ENCODE results near the gene FIZ1.
A peak's percentile ranks its signal among the peaks of the same experiment; 100 is the strongest.
"Not testable (repeated sequence)": the region's sequence is repeated elsewhere in the genome, so short reads cannot be mapped to it uniquely, and the experiment has no call there.

Gene FIZ1

GRCh38 chr19:55581823-55582223, 17.5 kb downstream of the FIZ1 start:
- no peak for DNase-seq
- no peaks in the 10 kb centered on the region for H3K27me3 Mint-ChIP-seq
- peaks cover 46% of the 10 kb centered on the region for H3K4me1 Mint-ChIP-seq
- H3K27ac Mint-ChIP-seq = no peak overlapping the region
- H3K9me3 Mint-ChIP-seq = no peaks in the 10 kb centered on the region
- ATAC-seq = no peak
- H3K4me3 Mint-ChIP-seq = no peak overlapping the region

GRCh38 chr19:55581145-55581822, 18.0 kb downstream of the FIZ1 start:
- Mint-ChIP-seq H3K27ac (peak overlapping the region; percentile 62 to 77), H3K27me3 (no peaks in the 10 kb centered on the region), H3K4me3 (peak overlapping the region; percentile 80 to 93), H3K4me1 (peaks cover 41% of the 10 kb centered on the region), H3K9me3 (no peaks in the 10 kb centered on the region)
- DNase-seq = no peak
- ATAC-seq = peak; percentile 49

GRCh38 chr19:55580628-55581144, 18.6 kb downstream of the FIZ1 start, which contains the start of gene ZNF579:
ZNF579 (minus strand) TSS chr19:55580848; CDS start chr19:55579639, 1,209 bp downstream.
- Mint-ChIP-seq H3K9me3 (no peaks in the 10 kb centered on the region), H3K4me1 (peaks cover 35% of the 10 kb centered on the region), H3K4me3 (peak within 1 kb of the TSS; percentile 80 to 93), H3K27me3 (no peaks in the 10 kb centered on the region), H3K27ac (peak within 1 kb of the TSS; percentile 77 to 93)
- peak; percentile 73 to 83 for DNase-seq
- ATAC-seq = peak; percentile 74

- Mint-ChIP-seq H3K27ac (peak overlapping the region; percentile 21 to 93), H3K4me1 (peaks cover 28% of the 10 kb centered on the region), H3K27me3 (no peaks in the 10 kb centered on the region), H3K4me3 (peak overlapping the region; percentile 80 to 93), H3K9me3 (no peaks in the 10 kb centered on the region)
- ATAC-seq = peak; percentile 13
- no peak for DNase-seq
Observed at GRCh38 chr19:55579766-55580621, 19.3 kb downstream of the FIZ1 start.

- peak; percentile 21 for ATAC-seq
- DNase-seq = no peak
- Mint-ChIP-seq H3K27me3 (no peaks in the 10 kb centered on the region), H3K4me3 (peak overlapping the region; percentile 80 to 93), H3K4me1 (peaks cover 22% of the 10 kb centered on the region), H3K27ac (no peak overlapping the region), H3K9me3 (no peaks in the 10 kb centered on the region)
Observed at GRCh38 chr19:55578761-55579747, 20.3 kb downstream of the FIZ1 start.

- Mint-ChIP-seq H3K27me3 (no peaks in the 10 kb centered on the region), H3K9me3 (no peaks in the 10 kb centered on the region), H3K4me3 (no peak overlapping the region), H3K27ac (no peak overlapping the region), H3K4me1 (peaks cover 22% of the 10 kb centered on the region)
- DNase-seq (no peak), ATAC-seq (peak; percentile 24)
Observed at GRCh38 chr19:55578031-55578760, 21.1 kb downstream of the FIZ1 start.

- Mint-ChIP-seq H3K27ac (no peak overlapping the region), H3K9me3 (no peaks in the 10 kb centered on the region), H3K27me3 (no peaks in the 10 kb centered on the region), H3K4me3 (no peak overlapping the region), H3K4me1 (peaks cover 16% of the 10 kb centered on the region)
- ATAC-seq = no peak
- DNase-seq = no peak
Observed at GRCh38 chr19:55576746-55577145, 22.6 kb downstream of the FIZ1 start.

- not testable (repeated sequence) for H3K27me3 Mint-ChIP-seq, H3K9me3 Mint-ChIP-seq, H3K4me3 Mint-ChIP-seq, H3K4me1 Mint-ChIP-seq, H3K27ac Mint-ChIP-seq, DNase-seq, ATAC-seq
Observed at GRCh38 chr19:55573929-55574328, 25.4 kb downstream of the FIZ1 start.

GRCh38 chr19:55569477-55569876, 29.8 kb downstream of the FIZ1 start:
- not testable (repeated sequence) for ATAC-seq, H3K4me1 Mint-ChIP-seq, H3K4me3 Mint-ChIP-seq, H3K27me3 Mint-ChIP-seq, H3K9me3 Mint-ChIP-seq, H3K27ac Mint-ChIP-seq, DNase-seq

GRCh38 chr19:55567708-55568328, 31.5 kb downstream of the FIZ1 start:
- H3K27ac Mint-ChIP-seq = no peak overlapping the region
- ATAC-seq (no peak), DNase-seq (no peak)
- H3K9me3 Mint-ChIP-seq = no peaks in the 10 kb centered on the region
- H3K4me3 Mint-ChIP-seq = no peak overlapping the region
- no peaks in the 10 kb centered on the region for H3K4me1 Mint-ChIP-seq
- H3K27me3 Mint-ChIP-seq = peaks cover 5% of the 10 kb centered on the region

GRCh38 chr19:55566823-55567222, 32.5 kb downstream of the FIZ1 start:
- no peak for ATAC-seq
- peaks cover 5% of the 10 kb centered on the region for H3K27me3 Mint-ChIP-seq

GRCh38 chr19:55563261-55563690, 36.0 kb downstream of the FIZ1 start:
- ATAC-seq (no peak), DNase-seq (no peak)
- no peaks in the 10 kb centered on the region for H3K9me3 Mint-ChIP-seq
- no peaks in the 10 kb centered on the region for H3K4me1 Mint-ChIP-seq
- peaks cover 13% of the 10 kb centered on the region for H3K27me3 Mint-ChIP-seq
- H3K4me3 Mint-ChIP-seq = no peak overlapping the region
- H3K27ac Mint-ChIP-seq = no peak overlapping the region

More at GRCh38 chr19:55566823-55567222, 32.5 kb downstream of the FIZ1 start:
- Mint-ChIP-seq H3K4me1 (no peaks in the 10 kb centered on the region), H3K9me3 (no peaks in the 10 kb centered on the region), H3K4me3 (no peak overlapping the region), H3K27ac (no peak overlapping the region)
- no peak for DNase-seq

- H3K27me3 Mint-ChIP-seq = peaks cover 11% of the 10 kb centered on the region
- ATAC-seq = no peak
- H3K4me1 Mint-ChIP-seq = no peaks in the 10 kb centered on the region
- no peak for DNase-seq
- H3K9me3 Mint-ChIP-seq = no peaks in the 10 kb centered on the region
- H3K4me3 Mint-ChIP-seq = no peak overlapping the region
- no peak overlapping the region for H3K27ac Mint-ChIP-seq
Observed at GRCh38 chr19:55559684-55560083, 39.6 kb downstream of the FIZ1 start.

- Mint-ChIP-seq H3K4me1 (no peaks in the 10 kb centered on the region), H3K27ac (peak overlapping the region in 1 of 2 donors; percentile 93), H3K27me3 (peaks cover 20% of the 10 kb centered on the region), H3K9me3 (no peaks in the 10 kb centered on the region), H3K4me3 (no peak overlapping the region)
- no peak for DNase-seq
- no peak for ATAC-seq
Observed at GRCh38 chr19:55554741-55555152, 44.6 kb downstream of the FIZ1 start.

All from stimulated activated naive CD8-positive, alpha-beta T cell treated with anti-CD3 and anti-CD28 coated beads, Interleukin-15, amount 100 ng/mL, for 72 hours (primary cell).